HepG2 (cell line): ENCODE data around the gene PHF21B. TPM values are rescaled to one million over a fixed set of nuclear protein-coding genes. Genes with fewer than 3 reads are reported as not detected.
A peak's percentile ranks its signal among the peaks of the same experiment; 100 is the strongest.

Source experiments
- ATAC-seq: fragments of 200-7000 bp; cut with Tn5 transposase; 3 replicates; pipeline ENCODE4 v1.9.1; 2020; ENCODE audit warnings: mild to moderate bottlenecking, moderate library complexity
- BruUV-seq: library from RNA; stranded (reverse); fragments of 400-500 nt; replicated peaks from 2 replicates; lab custom pipeline; 2021; lab: Mats Ljungman, UMichigan
- CTCF ChIA-PET: fragments of 300-600 bp; formaldehyde crosslinking; extraction: SDS; loops from one replicate; lab custom pipeline; 2021; ENCODE audit warnings: low total read pairs, inconsistent platforms, low intra/inter-chr PET ratio; lab: Yijun Ruan, JAX
- POLR2A ChIA-PET: fragments of 350-600 bp; sonication (Branson Sonifier 250); formaldehyde crosslinking; loops from one replicate; lab custom pipeline; 2020; ENCODE audit warnings: antibody characterized with exemption, inconsistent platforms; lab: Yijun Ruan, JAX
- DNase-seq: peaks from one replicate; pipeline ENCODE4 v3.0.0-alpha.2; 2015; ENCODE audit warnings: low spot score
- FAIRE-seq: peaks from 3 replicates; lab custom pipeline; 2011; peaks lifted over from hg19 to GRCh38; lab: Jason Lieb, UNC
- H2AFZ ChIP-seq: one replicate; pipeline ENCODE4 v1.6.1; 2011; ENCODE audit warnings: low read length, inconsistent platforms
- H3K27ac ChIP-seq: fragments of 300-600 bp; 3 replicates; pipeline ENCODE4 v1.8.0; 2011; ENCODE audit warnings: mixed run types, mild to moderate bottlenecking, mixed read lengths, low read length, inconsistent platforms; ENCODE audit not compliant: insufficient read depth; ENCODE audit errors: extremely low read length
- H3K27me3 ChIP-seq, 2 experiments: fragments of 200-600 bp in 1 of 2; 2 replicates in 1 of 2; 3 replicates in 1 of 2; pipeline versions ENCODE4 v1.6.0 to v1.8.0; 2011; ENCODE audit warnings: low read length in 2 of 2, mild to moderate bottlenecking in 2 of 2, moderate library complexity in 2 of 2, inconsistent platforms in 1 of 2; ENCODE audit not compliant: insufficient read depth in 2 of 2, control insufficient read depth in 1 of 2
- H3K36me3 ChIP-seq, 2 experiments: fragments of 200-600 bp in 1 of 2; replicated peaks in 1 of 2; 2 replicates in 1 of 2; 3 replicates in 1 of 2; pipeline versions ENCODE4 v1.5.1 to v1.8.0; 2011; ENCODE audit warnings: low read length in 2 of 2, inconsistent platforms in 1 of 2; ENCODE audit not compliant: insufficient read depth in 2 of 2, control insufficient read depth in 1 of 2
- H3K4me1 ChIP-seq: 2 replicates; pipeline ENCODE4 v1.5.1; 2012; ENCODE audit warnings: low read length, inconsistent platforms; ENCODE audit not compliant: insufficient read depth
- H3K4me2 ChIP-seq: 2 replicates; pipeline ENCODE4 v1.6.0; 2011; ENCODE audit warnings: low read depth, low read length, inconsistent platforms
- H3K4me3 ChIP-seq, 3 experiments: fragments of 200-600 bp in 1 of 3; sonication (generic), shearing (Covaris generic) in 1 of 3; replicated peaks in 1 of 3; 2 replicates each; pipeline ENCODE4 v1.5.1; 2011 to 2016; ENCODE audit warnings: low read length in 3 of 3, inconsistent platforms in 2 of 3, low read depth in 2 of 3, mild to moderate bottlenecking in 2 of 3, control low read depth in 1 of 3, mixed read lengths in 1 of 3; ENCODE audit not compliant: insufficient read depth in 1 of 3
- H3K79me2 ChIP-seq: one replicate; pipeline ENCODE4 v1.6.1; 2011; ENCODE audit warnings: low read length, inconsistent platforms; ENCODE audit not compliant: insufficient read depth
- H3K9ac ChIP-seq: 2 replicates; pipeline ENCODE4 v1.6.0; 2011; ENCODE audit warnings: mild to moderate bottlenecking, low read depth, low read length, inconsistent platforms; ENCODE audit not compliant: insufficient read depth
- H3K9me3 ChIP-seq: 2 replicates; pipeline ENCODE4 v1.5.1; 2012; ENCODE audit warnings: mild to moderate bottlenecking, low read length
- H4K20me1 ChIP-seq: 2 replicates; pipeline ENCODE4 v1.6.0; 2011; ENCODE audit warnings: inconsistent platforms, mild to moderate bottlenecking, low read length, moderate library complexity; ENCODE audit not compliant: insufficient read depth
- CREB1 ChIP-seq, 2 experiments: fragments of 450-650 bp in 1 of 2; IDR thresholded peaks; 2 replicates each; pipeline ENCODE4 v1.6.1; 2016 to 2017; ENCODE audit warnings: control low read depth in 1 of 2, mild to moderate bottlenecking in 1 of 2, missing compliant biosample characterization in 1 of 2, missing genetic modification characterization in 1 of 2
- GZF1 ChIP-seq: sonication (generic); formaldehyde crosslinking; IDR thresholded peaks from 2 replicates; pipeline ENCODE4 v1.5.1; 2020; ENCODE audit warnings: mild to moderate bottlenecking, missing genetic modification reagents
- KLF12 ChIP-seq: sonication (generic); formaldehyde crosslinking; IDR thresholded peaks from 2 replicates; pipeline ENCODE4 v1.4.0; 2020; ENCODE audit warnings: missing genetic modification reagents, borderline replicate concordance
- ZFP1 ChIP-seq: IDR thresholded peaks from 2 replicates; pipeline ENCODE4 v1.6.1; 2016
- ZNF572 ChIP-seq: sonication (generic); formaldehyde crosslinking; IDR thresholded peaks from 2 replicates; pipeline ENCODE4 v1.5.1; 2020; ENCODE audit warnings: mild to moderate bottlenecking, missing genetic modification reagents
- ZZZ3 ChIP-seq: sonication (generic); formaldehyde crosslinking; IDR thresholded peaks from 2 replicates; pipeline ENCODE4 v1.4.0; 2020; ENCODE audit warnings: missing genetic modification reagents, mild to moderate bottlenecking, borderline replicate concordance
- WGBS: methylation state at CpG from one replicate; pipeline ENCODE4 v1.1.6; 2017; ENCODE audit warnings: low lambda C conversion rate; 5-methylcytosine and 5-hydroxymethylcytosine counted together
- in situ Hi-C: cut with HindIII; loops from 2 replicates; pipeline ENCODE4 v1.10.0; 2017; ENCODE audit warnings: low pct_unique_long_range_greater_than_20kb; ENCODE audit not compliant: extremely low pct_ligation_motif_present
- intact Hi-C: fragments of 100-400 bp; cut with micrococcal nuclease; formaldehyde crosslinking; loops from one replicate; pipeline ENCODE4 v1.10.0; 2022; ENCODE audit not compliant: unreplicated experiment
- polyA plus RNA-seq, 8 experiments: library from polyadenylated mRNA; depleted of rRNA in 3 of 8; stranded (reverse) in 7 of 8; unstranded in 1 of 8; fragments of >200 nt; fragmentation: Illumina TruSeq in 4 of 8; extraction: Trizol in 4 of 8; gene quantifications; 2 replicates each; pipeline versions ENCODE4 v1.2.1 to v1.2.3, GENCODE V29; 2011 to 2016; ENCODE audit warnings: low read depth in 4 of 8, missing spikeins in 1 of 8, mixed read lengths in 1 of 8; ENCODE audit not compliant: insufficient read depth in 1 of 8
- total RNA-seq, 5 experiments: library from RNA; depleted of rRNA; stranded (reverse); fragments of >200 nt; fragmentation: Illumina TruSeq; extraction: Trizol; gene quantifications; 2 replicates each; pipeline ENCODE4 v1.2.3, GENCODE V29; 2016; ENCODE audit warnings: low read depth in 1 of 5
- TF ChIP-seq, protein P1 (sequence below): sonication (generic); formaldehyde crosslinking; IDR thresholded peaks from 2 replicates; pipeline ENCODE4 v1.5.0; 2020; ENCODE audit warnings: missing genetic modification reagents, mild to moderate bottlenecking, borderline replicate concordance

The PHF21B gene
- total and polyA plus RNA-seq, 2 of the 13 experiments (the other 11 are each of a cell fraction or from before 2014, with no cell fraction given): not detected

DNA sequence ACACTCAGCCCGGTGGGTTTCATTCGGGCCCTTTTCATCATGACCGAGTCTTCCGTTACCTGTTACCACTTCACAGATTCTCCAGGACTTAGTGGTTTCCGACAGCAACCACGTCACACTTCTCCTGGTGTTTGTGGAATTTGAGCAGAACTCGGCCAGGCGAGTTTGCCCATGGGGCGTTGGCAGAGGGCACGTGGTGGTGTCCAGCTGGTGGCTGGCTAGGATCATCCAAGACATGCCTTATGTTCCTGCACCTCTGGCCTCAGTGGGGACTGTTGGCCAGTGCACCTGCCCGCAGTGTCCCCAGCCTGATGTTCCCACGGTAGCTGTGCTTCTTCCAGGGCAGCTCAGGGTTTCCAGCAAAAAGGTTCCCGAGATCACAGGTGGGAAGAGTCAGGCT lies 170.1 kb downstream of the PHF21B start:
- no TSS peak for BruUV-seq
- no peak overlapping the region for H3K4me3 ChIP-seq
- H3K27ac ChIP-seq: no peak overlapping the region
- CTCF ChIA-PET: no interaction called here
- H3K9ac ChIP-seq: no peak overlapping the region
- no peaks in the 10 kb centered on the region for H3K9me3 ChIP-seq
- in situ Hi-C loops: no loop called here
- no peak for ATAC-seq
- no peak for DNase-seq
- H2AFZ ChIP-seq: no peak overlapping the region
- intact Hi-C loops: no loop called here
- H3K79me2 ChIP-seq: no peaks in the 10 kb centered on the region
- no peaks in the 10 kb centered on the region for H3K36me3 ChIP-seq
- 8% methylated on average over 2 of the region's 13 CpGs for WGBS
- H4K20me1 ChIP-seq: no peaks in the 10 kb centered on the region
- POLR2A ChIA-PET: no interaction called here
- no peak overlapping the region for H3K4me2 ChIP-seq
- TF ChIP-seq CREB1 (IDR thresholded peaks at IDR 0.05): 0 out of 2 replicates have a peak, but pooled peaks have one; percentile 6
- no peak for TF ChIP-seq CREB1 (CRISPR knock-in tag; IDR thresholded peaks at IDR 0.05)
- TF ChIP-seq, protein P1, sequence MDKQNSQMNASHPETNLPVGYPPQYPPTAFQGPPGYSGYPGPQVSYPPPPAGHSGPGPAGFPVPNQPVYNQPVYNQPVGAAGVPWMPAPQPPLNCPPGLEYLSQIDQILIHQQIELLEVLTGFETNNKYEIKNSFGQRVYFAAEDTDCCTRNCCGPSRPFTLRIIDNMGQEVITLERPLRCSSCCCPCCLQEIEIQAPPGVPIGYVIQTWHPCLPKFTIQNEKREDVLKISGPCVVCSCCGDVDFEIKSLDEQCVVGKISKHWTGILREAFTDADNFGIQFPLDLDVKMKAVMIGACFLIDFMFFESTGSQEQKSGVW: no peak
- no peak for TF ChIP-seq ZZZ3 (CRISPR knock-in tag)
- no peaks in the 10 kb centered on the region for H3K4me1 ChIP-seq
- H3K27me3 ChIP-seq: peaks cover 13 to 46% of the 10 kb centered on the region in 2 experiments
- no peak for FAIRE-seq

DNA sequence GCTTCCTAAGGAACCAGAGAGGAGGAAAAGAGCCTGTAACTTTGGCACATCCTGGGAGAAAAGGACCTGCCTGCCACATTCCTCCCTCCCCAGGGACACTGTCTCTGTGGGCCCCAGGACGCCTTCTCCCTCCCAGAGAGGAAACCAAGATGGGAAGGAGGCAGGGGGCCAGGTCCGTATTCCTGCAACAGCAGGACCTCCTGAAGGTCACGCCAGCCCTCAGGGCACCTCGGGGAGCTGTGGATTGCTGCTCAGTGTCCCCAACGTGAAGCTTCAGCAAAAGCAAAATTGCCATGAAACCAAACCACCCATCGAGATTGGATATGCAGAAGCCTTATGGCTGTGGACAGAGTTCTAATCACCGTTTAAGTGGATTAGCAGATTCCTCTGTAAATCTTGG lies 170.7 kb downstream of the PHF21B start:
- no peaks in the 10 kb centered on the region for H3K4me1 ChIP-seq
- ATAC-seq (no peak), DNase-seq (no peak), FAIRE-seq (no peak)
- no peak for TF ChIP-seq ZFP1 (CRISPR knock-in tag)
- TF ChIP-seq KLF12 (CRISPR knock-in tag): no peak
- no peak for TF ChIP-seq GZF1 (CRISPR knock-in tag)
- no peak for TF ChIP-seq ZNF572 (CRISPR knock-in tag)
- peaks cover 13 to 44% of the 10 kb centered on the region in 2 experiments for H3K27me3 ChIP-seq
- no peaks in the 10 kb centered on the region for H3K79me2 ChIP-seq
- H3K9me3 ChIP-seq: no peaks in the 10 kb centered on the region
- no peak overlapping the region for H3K4me3 ChIP-seq
- no peaks in the 10 kb centered on the region for H3K36me3 ChIP-seq
- H3K27ac ChIP-seq: no peak overlapping the region
- ChIA-PET POLR2A (no interaction called here), CTCF (no interaction called here)
- intact Hi-C loops: no loop called here
- in situ Hi-C loops: no loop called here
- H4K20me1 ChIP-seq: no peaks in the 10 kb centered on the region
- H3K9ac ChIP-seq: no peak overlapping the region
- no TSS peak for BruUV-seq
- 4% methylated on average over 7 of the region's 7 CpGs for WGBS
- H3K4me2 ChIP-seq: no peak overlapping the region
- H2AFZ ChIP-seq: no peak overlapping the region
